Measurements from ENCODE around the gene ATP4B. TPM values are rescaled to one million over a fixed set of nuclear protein-coding genes. Genes with fewer than 3 reads are reported as not detected.

ATP4B gene
- polyA plus RNA-seq, 2 of the 4 experiments (the other 2 are of a cell fraction), result not detected

GRCh38 chr13:113601166-113602070, 56.6 kb downstream of the ATP4B start:
- WGBS (ENCODE audit: missing lambda C conversion rate), result 95% methylated on average over 17 of the region's 28 CpGs
- no peak for FAIRE-seq
- no peaks in the 10 kb centered on the region for H3K4me1 ChIP-seq
- POLR2A ChIA-PET, result no interaction called here
- CTCF ChIA-PET, result no interaction called here
- ATAC-seq, result no peak
- H3K27ac ChIP-seq, result no peak overlapping the region
- no peaks in the 10 kb centered on the region for H3K9me3 ChIP-seq
- DNase-seq (ENCODE audit: low read depth in 1 of 2, low spot score in 1 of 2), result no peak
- TF ChIP-seq ELK1 (IDR thresholded peaks at IDR 0.05; ENCODE audit: low read depth, low read length) (no peak), FOSL2 (IDR thresholded peaks at IDR 0.05) (no peak), FOSL2 (CRISPR knock-in tag; IDR thresholded peaks at IDR 0.05) (no peak), HES2 (IDR thresholded peaks at IDR 0.05) (no peak), MAFK (IDR thresholded peaks at IDR 0.05; ENCODE audit: partially characterized antibody) (no peak), HOXA7 (CRISPR knock-in tag; IDR thresholded peaks at IDR 0.05) (no peak), RARB (CRISPR knock-in tag; IDR thresholded peaks at IDR 0.05) (no peak), TP53 (CRISPR knock-in tag; IDR thresholded peaks at IDR 0.05) (no peak), PHF8 (IDR thresholded peaks at IDR 0.05; ENCODE audit: borderline replicate concordance, low read depth) (no peak), POLR2A (IDR thresholded peaks at IDR 0.05; ENCODE audit: low read length) (no peak), JUNB (IDR thresholded peaks at IDR 0.05) (no peak), USF2 (IDR thresholded peaks at IDR 0.05) (no peak), RNF2 (IDR thresholded peaks at IDR 0.05; ENCODE audit: borderline replicate concordance, low read depth) (no peak), BCL3 (IDR thresholded peaks at IDR 0.05) (no peak), FOXS1 (CRISPR knock-in tag; IDR thresholded peaks at IDR 0.05) (no peak)
- no peak overlapping the region for H3K4me3 ChIP-seq
- H3K4me2 ChIP-seq, result no peak overlapping the region

GRCh38 chr13:113599391-113599790, 58.6 kb downstream of the ATP4B start:
- TF ChIP-seq HOXB13 (CRISPR knock-in tag; IDR thresholded peaks at IDR 0.05; ENCODE audit: low read depth) (no peak), ZSCAN20 (CRISPR knock-in tag; IDR thresholded peaks at IDR 0.05) (no peak), ATOH8 (CRISPR knock-in tag; IDR thresholded peaks at IDR 0.05; ENCODE audit: low read depth) (no peak), FOSL2 (IDR thresholded peaks at IDR 0.05) (no peak), FOSL2 (CRISPR knock-in tag; IDR thresholded peaks at IDR 0.05) (no peak), CBX8 (IDR thresholded peaks at IDR 0.05) (no peak), RARB (CRISPR knock-in tag; IDR thresholded peaks at IDR 0.05) (no peak), NPAS2 (CRISPR knock-in tag; IDR thresholded peaks at IDR 0.05; ENCODE audit: borderline replicate concordance) (no peak), NR3C1 (IDR thresholded peaks at IDR 0.05) (no peak), FOXS1 (CRISPR knock-in tag; IDR thresholded peaks at IDR 0.05) (no peak), MYC (IDR thresholded peaks at IDR 0.05; ENCODE audit: borderline replicate concordance, low read length) (no peak), CEBPB (IDR thresholded peaks at IDR 0.05) (no peak), CHD2 (IDR thresholded peaks at IDR 0.05; ENCODE audit: low read length, partially characterized antibody) (no peak)
- H3K9me3 ChIP-seq, result no peaks in the 10 kb centered on the region
- WGBS (ENCODE audit: missing lambda C conversion rate), result 86% methylated on average over 9 of the region's 12 CpGs
- ChIA-PET POLR2A (no interaction called here), CTCF (no interaction called here)
- H3K4me3 ChIP-seq, result no peak overlapping the region
- no peak overlapping the region for H3K27ac ChIP-seq
- FAIRE-seq (no peak), DNase-seq (ENCODE audit: low read depth in 1 of 2, low spot score in 1 of 2) (no peak), ATAC-seq (no peak)
- H3K4me1 ChIP-seq, result no peaks in the 10 kb centered on the region
- H3K4me2 ChIP-seq, result no peak overlapping the region

Other genes starting within 250 kb of the ATP4B start
- 11.0 and 11.4 TPM in 2 replicates for gene ADPRHL1, start 204.7 kb downstream of the ATP4B start, polyA plus RNA-seq (2011; rRNA removed)
- gene ADPRHL1, start 204.7 kb downstream of the ATP4B start, polyA plus RNA-seq (2017; fragmentation: RNase III; extraction: RNeasy Plus Mini Kit Qiagen cat#74134 plus additional on column Dnase treatment), result 11.1 to 12.2 TPM (median 11.4 TPM) in 3 replicates
- 8.4 and 9.5 TPM in 2 replicates for gene DCUN1D2, start 167.5 kb downstream of the ATP4B start, polyA plus RNA-seq (2011; rRNA removed)
- gene DCUN1D2, start 167.5 kb downstream of the ATP4B start, polyA plus RNA-seq (2017; fragmentation: RNase III; extraction: RNeasy Plus Mini Kit Qiagen cat#74134 plus additional on column Dnase treatment), result 7.8 to 8.6 TPM (median 8.3 TPM) in 3 replicates
- gene TFDP1, start 73.4 kb downstream of the ATP4B start, polyA plus RNA-seq (2011; rRNA removed), result 57.9 and 88.4 TPM in 2 replicates
- 70.8 to 73.9 TPM (median 73.2 TPM) in 3 replicates for gene TFDP1, start 73.4 kb downstream of the ATP4B start, polyA plus RNA-seq (2017; fragmentation: RNase III; extraction: RNeasy Plus Mini Kit Qiagen cat#74134 plus additional on column Dnase treatment)
- gene GRK1, start 9.0 kb upstream of the ATP4B start, polyA plus RNA-seq (2011; rRNA removed), result not detected in 2 replicates
- not detected in 3 replicates for gene GRK1, start 9.0 kb upstream of the ATP4B start, polyA plus RNA-seq (2017; fragmentation: RNase III; extraction: RNeasy Plus Mini Kit Qiagen cat#74134 plus additional on column Dnase treatment)
- 0.30 and 0.54 TPM in 2 replicates for gene TMEM255B, start 101.0 kb upstream of the ATP4B start, polyA plus RNA-seq (2011; rRNA removed)
- gene TMEM255B, start 101.0 kb upstream of the ATP4B start, polyA plus RNA-seq (2017; fragmentation: RNase III; extraction: RNeasy Plus Mini Kit Qiagen cat#74134 plus additional on column Dnase treatment), result 0.28 to 1.1 TPM (median 1.1 TPM) in 3 replicates
- gene GAS6, start 205.9 kb upstream of the ATP4B start, polyA plus RNA-seq (2011; rRNA removed), result 3.5 and 4.3 TPM in 2 replicates
- 4.8 to 6.5 TPM (median 5.7 TPM) in 3 replicates for gene GAS6, start 205.9 kb upstream of the ATP4B start, polyA plus RNA-seq (2017; fragmentation: RNase III; extraction: RNeasy Plus Mini Kit Qiagen cat#74134 plus additional on column Dnase treatment)